Dedifferentiated amniotic fluid mesenchymal stem cell (primary cell): ENCODE data around the gene ALPI.

Experiments
- DNase-seq: peaks from one replicate; pipeline ENCODE4 v3.0.0-alpha.2; 2016; ENCODE audit errors: extremely low spot score

ALPI gene

DNA sequence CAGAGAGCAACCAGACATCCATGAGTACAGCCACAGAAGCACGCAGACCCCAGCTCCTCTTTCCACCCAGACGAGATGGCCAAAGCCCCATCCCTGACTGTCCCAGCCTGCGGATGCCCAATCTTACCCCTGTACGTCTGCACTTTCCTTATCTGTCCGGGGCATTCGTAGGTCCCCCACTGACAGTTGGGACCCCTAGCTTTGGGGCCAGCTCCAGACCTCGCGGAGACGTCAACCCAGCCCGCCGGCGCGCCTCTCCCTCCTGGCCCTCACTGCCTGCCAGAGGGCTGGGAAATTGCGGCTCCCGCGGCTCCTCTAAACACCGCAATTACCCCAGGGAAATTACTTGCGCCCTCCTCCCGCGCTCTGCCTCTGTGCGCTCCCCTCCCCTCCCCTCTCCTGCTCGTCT, 29.4 kb downstream of the ALPI start:
- no peak for DNase-seq

DNA sequence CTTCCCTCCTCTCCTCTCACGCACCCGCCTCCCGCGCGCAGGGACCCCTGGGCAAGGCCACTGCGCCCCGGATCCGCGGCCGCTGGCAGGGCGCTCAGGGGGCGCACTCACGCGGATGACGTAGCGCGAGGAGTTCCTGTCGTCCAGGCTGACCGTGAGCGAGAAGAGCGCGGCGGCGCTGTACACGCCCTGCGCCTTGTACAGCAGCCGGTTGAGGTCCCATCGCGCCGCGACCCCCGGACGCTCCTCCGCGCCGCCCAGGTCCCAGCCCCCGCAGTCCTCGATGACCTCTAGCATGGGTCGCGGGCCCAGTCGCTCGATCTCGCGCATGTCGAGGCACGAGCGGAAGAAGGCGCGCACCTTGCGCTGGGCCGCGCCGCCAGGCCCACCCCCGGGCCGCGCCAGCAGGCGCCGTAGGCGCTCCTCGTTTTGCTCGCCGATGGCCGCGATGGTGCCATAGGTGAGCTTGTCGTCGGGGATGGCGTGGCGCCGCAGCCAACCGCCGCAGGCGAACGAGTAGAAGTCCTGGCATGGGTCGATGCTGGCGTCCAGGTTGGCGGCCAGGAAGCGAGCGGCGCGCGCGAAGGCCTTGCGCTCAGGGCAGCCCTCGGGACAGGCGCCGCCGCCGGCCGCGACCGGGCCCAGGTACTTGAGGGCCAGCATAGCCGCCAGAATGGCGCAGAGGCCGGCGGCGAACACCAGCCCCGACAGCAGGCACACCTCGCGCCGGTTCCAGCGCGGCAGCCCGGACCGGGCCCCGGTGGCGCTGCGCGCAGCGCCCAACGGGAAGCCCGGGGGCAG, 30.0 kb downstream of the ALPI start:
- DNase-seq: no peak

DNA sequence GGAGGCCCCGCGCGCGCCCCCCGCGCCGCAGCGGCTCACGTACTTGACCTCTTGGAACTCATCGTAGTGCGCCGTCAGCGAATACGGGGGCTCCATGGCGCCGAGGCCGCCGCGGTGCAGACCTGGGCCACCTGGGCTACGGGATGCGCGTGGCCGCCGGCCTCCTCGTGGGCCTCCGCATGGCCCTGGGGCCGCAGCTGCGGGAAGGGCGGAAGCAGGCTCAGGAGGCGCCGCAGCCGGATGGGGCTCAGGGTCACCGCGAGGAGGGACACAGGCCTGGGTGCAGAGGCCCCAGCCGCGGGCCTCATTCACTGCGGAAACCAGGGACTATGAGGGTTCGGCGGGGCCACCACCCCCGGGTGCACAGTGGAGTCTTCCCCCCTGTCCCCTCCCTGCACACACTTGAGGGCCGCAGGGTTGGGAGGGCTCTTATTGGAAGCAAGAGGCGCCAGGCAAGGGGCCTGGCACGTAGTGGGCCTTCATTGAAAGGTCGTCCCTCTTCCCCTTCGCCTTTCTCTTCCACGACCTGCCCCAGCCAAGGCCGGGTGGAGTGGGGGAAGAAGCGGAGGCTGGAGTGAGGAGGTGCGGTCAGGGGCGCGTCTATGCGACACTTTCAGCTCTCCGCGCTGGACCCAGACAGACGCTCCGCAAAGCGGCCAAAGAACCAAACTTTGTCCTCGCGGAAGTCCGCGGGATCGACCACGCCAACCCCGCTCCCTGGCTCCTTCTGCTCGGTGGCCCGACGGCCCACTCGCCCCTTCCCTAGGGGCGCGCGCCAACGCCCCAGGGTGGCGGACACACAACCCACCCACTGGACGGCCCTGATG, 30.8 kb downstream of the ALPI start:
- no peak for DNase-seq

- DNase-seq: no peak
Observed at GRCh38 chr2:232487385-232488096, 31.6 kb downstream of the ALPI start, which contains the start of gene ECEL1. ECEL1 (minus strand) TSS chr2:232487834; CDS start chr2:232486653, 1,181 bp downstream.

DNA sequence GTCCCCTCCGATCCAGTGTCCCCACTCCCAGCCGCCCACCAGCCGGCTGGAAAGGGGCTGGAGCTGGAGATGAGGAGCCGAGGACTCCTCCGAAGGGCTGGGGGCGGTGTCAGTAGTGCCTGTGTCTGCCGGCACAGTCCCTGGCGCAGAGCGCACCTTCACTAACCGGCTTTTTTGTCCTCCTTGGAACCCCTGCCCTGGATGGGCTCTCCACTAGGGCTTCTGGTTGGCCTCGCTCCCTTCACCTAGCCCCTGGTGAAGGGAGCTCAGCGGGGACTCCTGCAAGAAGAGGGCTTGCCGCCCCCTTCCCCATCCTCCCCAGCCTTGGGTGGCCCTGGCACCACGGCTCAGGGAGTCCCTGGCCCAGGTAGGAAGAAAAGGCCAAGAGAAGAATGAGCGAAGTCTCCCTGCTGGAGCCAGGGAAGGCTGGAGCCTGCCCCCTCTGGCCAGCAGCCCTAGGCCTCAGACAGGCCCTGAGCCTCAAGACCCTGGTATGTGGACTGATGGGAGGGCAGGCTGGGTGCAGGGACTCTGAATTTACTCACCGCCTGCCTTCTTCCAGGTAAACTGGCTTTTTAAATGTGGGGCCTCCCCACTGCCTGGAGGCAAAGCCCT, 32.3 kb downstream of the ALPI start:
- DNase-seq: no peak

DNA sequence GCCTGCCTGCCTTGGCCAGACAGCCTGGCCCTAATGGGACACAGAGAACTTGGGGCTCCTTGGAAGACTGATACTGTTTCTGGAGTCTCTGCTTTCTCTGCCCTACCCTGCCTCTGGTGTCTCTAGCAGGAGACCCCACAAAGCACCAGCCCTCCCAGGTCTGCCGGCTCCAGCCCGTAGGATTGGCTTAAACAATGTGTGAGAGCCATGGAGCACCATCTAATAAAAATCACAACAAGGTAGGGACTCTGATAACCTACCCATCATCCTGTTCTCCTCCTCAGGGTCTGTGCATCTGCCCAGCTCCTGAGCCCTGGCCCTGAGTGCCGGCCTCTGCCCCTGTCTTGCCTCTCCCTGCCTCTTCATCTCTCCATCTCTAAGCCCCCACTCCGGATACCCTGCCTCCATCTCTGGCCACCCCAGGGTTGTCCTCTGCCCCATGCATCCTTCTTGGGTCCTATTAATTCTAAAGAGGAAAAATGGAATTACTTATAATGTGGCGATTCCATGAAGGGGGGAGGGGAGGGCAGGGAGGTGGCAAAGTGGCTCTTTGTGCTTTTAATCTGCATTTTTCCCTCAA, 32.9 kb downstream of the ALPI start:
- no peak for DNase-seq

- no peak for DNase-seq
Observed at GRCh38 chr2:232489516-232490220, 33.7 kb downstream of the ALPI start.

GRCh38 chr2:232490221-232491138, 34.5 kb downstream of the ALPI start:
- no peak for DNase-seq

- no peak for DNase-seq
Observed at GRCh38 chr2:232491139-232491780, 35.3 kb downstream of the ALPI start.

DNA sequence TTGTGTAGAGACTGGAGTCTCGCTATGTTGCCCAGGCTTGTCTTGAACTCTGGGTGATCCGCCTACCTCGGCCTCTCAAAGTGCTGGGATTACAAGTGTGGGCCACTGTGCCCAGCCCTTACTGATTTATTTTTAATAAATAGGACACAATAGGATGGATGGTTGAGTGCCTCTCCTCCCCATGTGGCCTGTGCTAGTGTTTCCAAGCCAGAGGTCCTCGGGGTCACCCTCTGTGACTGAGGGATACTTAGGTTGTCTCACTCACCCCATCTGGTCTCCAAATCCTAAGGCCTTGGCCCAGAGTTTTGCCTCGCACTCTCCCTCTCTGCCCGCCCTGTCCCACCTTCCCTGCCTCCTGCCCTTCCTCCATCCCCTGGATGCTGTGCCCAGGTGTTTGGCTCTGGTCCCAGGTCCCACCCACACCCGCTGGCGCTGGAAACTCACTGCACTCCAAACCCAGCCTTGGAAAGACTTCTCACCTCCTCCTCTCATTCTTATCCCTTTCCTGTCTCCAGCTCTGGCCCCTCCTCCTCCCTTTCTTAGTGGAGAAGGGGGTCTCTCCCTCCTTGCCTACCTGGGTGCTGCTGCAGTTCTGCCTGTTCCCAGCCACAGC, 36.4 kb downstream of the ALPI start:
- no peak for DNase-seq

DNA sequence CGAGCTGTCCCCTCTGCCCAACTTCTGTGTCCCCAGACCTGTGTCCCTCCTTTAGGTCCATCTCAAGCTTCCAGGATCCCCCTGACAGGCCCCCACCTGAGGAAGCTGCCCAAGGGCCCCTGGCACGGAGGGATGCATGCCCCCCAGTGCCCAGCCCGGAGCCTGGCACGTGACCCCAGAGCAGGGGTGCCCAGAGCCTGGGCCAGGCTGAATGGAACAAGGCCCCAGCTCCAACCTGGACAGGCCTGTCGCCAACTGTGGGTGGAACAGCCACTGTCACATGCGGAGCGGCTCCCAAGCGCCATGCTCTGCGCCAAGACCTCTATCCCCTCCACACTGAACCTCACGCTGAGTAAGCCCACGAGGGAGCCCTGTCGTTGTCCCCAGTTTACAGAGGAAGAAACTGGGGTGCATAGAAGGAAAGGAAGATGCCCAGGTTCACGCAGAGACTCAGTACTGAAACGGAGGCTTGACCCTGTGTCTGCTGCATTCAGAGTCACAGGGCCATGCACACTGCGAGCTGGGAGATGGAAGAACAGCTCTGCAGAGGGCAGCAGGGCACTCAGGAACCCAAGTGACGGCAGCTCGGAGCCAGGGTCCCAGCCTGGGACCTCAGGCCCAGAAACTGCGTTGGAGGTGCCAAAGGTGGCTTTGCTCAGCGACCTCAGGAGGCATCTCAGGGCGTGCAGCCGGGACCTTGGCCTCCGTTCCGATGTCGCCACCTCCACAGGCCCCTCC, 37.2 kb downstream of the ALPI start:
- DNase-seq: no peak

DNA sequence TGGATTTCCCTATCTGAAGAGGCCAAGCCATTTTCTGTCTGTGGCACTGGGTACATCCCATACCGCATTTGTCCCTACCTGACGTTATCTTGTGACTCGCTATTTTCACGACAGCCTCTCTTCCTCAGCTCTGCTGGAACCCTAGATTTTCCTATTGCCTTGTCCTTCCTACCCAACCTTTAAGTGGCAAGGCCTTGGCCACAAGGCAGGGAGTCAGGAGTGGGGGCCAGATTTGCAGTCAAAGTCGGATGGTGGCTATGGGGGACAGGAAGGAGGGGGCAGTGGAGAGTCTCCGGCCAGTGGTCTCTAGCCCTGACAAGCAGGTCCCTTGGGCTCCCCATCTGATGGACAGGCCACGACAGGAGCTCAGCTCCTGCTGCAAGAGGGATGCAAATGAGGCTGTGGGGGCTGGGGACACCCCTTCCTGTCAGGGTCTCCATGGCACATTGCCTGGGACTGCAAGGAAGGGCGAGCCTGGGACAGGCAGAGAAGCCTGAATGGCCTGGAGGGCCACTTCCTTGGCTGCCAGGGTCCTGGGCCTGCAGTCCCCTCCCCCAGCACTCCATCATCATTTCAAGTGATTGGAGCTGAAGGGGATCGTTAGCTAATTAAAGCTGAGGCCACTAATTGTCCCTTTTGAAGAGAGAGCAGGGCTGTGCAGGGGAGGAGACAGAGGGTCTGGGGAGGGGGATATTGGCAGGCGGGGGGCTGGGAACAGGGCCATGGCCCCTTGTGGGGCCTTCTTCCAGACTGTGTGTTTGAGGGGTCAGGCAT, 37.9 kb downstream of the ALPI start:
- no peak for DNase-seq

DNA sequence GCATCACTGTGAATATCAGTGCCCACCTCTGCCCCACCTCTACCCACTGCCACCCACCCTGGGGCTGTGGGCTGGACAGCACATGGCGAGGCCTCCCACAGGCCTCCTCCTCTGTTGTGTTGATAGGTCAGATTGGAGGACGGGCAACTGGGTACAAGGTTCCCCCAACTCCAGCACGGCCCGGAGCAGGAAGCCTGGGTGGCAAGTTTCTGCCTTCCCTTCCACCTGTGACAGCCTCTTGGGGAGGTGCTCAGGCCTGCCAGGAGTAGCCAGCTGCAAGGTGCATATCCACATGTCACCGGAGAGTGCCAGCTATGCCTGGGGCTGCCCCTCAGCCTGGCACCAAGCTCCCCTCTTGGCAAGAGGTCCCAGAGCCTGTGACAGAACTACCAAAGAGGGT, 38.6 kb downstream of the ALPI start:
- DNase-seq: no peak

DNA sequence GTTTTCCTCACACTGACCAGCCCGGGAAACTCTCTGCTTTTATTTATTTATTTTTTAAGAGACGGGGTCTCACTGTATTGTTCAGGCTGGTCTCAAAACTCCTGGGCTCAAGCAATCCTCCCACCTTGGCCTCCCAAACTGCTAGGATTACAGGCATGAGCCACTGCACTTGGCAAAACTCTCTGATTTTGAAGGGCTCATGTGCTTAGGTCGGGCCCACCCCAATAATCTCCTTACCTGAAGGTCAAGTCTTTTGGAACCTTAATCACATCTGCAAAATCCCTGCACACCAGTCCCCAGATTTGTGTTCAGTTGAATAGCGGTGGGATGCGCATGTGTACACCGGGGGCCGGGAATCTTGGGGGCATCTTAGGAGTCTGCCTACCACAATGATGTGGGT, 39.3 kb downstream of the ALPI start:
- DNase-seq: no peak

- no peak for DNase-seq
Observed at GRCh38 chr2:232496501-232497270, 40.7 kb downstream of the ALPI start.

DNA sequence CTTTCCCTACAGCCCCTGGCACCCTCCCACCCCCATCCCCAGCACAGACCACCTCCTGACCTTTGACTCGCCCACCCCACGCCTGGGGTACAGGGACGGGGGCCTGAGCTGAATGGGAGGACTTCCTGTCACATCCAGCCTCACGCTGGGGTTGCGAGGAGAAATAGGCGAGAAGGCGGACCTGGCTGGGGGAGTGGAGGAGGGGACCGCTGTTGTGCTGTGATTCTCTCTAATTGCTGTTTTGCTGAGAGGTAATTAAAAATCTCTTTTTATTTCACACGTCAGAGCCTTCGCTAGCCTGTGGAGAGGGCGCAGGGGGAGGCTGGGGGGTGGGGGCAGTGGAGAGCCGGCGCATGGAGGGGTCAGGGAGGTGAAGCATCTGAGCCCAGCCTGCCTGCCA, 41.4 kb downstream of the ALPI start:
- DNase-seq: no peak

DNA sequence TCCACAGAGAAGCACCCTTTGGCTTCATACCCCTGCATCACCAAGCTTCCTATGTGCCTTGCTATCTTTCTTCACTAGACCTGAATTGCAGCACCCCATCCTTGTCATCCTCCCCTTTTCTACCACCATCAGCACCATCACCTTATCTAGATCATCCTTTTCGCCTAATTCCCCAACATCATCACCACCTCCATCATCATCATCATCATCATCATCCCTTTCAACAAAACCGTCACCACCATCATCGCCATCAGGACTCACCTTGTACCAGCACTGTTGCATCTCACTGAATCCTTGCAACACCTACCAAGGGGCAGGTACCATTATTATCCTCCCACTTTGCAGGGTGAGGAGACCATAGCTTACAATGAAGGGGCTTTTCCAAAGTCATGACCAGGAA, 42.5 kb downstream of the ALPI start:
- no peak for DNase-seq
